Measurements from ENCODE around the gene ZAP70.

GRCh38 chr2:97739893-97740245, 26.5 kb downstream of the ZAP70 start:
- TF ChIP-seq CTCF (IDR thresholded peaks at IDR 0.05) (no peak), POLR2A (IDR thresholded peaks at IDR 0.05) (no peak)
